Adipose tissue (tissue), 3 donors: ENCODE measurements around the gene MRPS16. TPM values are rescaled to one million over a fixed set of nuclear protein-coding genes. Genes with fewer than 3 reads are reported as not detected.
"Not testable (repeated sequence)": the region's sequence is repeated elsewhere in the genome, so short reads cannot be mapped to it uniquely, and the experiment has no call there.

Experiments used
- H3K27ac ChIP-seq: one replicate; pipeline ENCODE4 v1.5.1; 2013; ENCODE audit warnings: low read depth, low read length
- WGBS, 3 donors: extraction: QIAGEN DNeasy Blood & Tissue Kit; methylation state at CpG; one replicate each; pipeline ENCODE4 v1.1.7; 2013; 5-methylcytosine and 5-hydroxymethylcytosine counted together
- polyA plus RNA-seq, 3 donors: library from polyadenylated mRNA; stranded (reverse); fragments of 200-250 nt; gene quantifications; one replicate each; pipeline ENCODE4 v1.2.3, GENCODE V29; 2013
- donor health status: healthy with polysubstance abuse.
- donor health status: Bipolar disorder and iron deficiency.
- donor health status: healthy.

The MRPS16 gene
- polyA plus RNA-seq: 10 to 100 TPM; 37.3 to 79.6 (median 52.4) TPM

- H3K27ac ChIP-seq: peak within 1 kb of the TSS; percentile 13
Observed at GRCh38 chr10:73252445-73253224, at the start of gene MRPS16. Gene MRPS16, minus strand, starts transcription at chr10:73252644. Its CDS starts 162 bp downstream, at chr10:73252482.

GRCh38 chr10:73296946-73297345 lies 44.5 kb upstream of the MRPS16 start:
- no peak overlapping the region for H3K27ac ChIP-seq
- 72 to 78% (median 77%) methylated on average over 3 of the region's 3 CpGs for WGBS, 3 donors

More at GRCh38 chr10:73252445-73253224, at the start of gene MRPS16:
- 0 to 1% (median 0%) methylated on average over 51 of the region's 51 CpGs for WGBS, 3 donors

GRCh38 chr10:73293461-73293860 lies 41.0 kb upstream of the MRPS16 start:
- H3K27ac ChIP-seq: no peak overlapping the region
- WGBS, 3 donors: 85 to 90% (median 88%) methylated on average over 3 of the region's 3 CpGs

GRCh38 chr10:73289958-73290357 lies 37.5 kb upstream of the MRPS16 start:
- no peak overlapping the region for H3K27ac ChIP-seq
- 96 to 100% (median 96%) methylated on average over 1 of the region's 1 CpG for whole genome bisulfite sequencing, 3 donors

- WGBS, 3 donors: 84 to 91% (median 90%) methylated on average over 1 of the region's 1 CpG
Observed at GRCh38 chr10:73287441-73287840, 35.0 kb upstream of the MRPS16 start.

GRCh38 chr10:73281097-73281496 lies 28.7 kb upstream of the MRPS16 start:
- H3K27ac ChIP-seq: no peak overlapping the region
- 80 to 93% (median 85%) methylated on average over 3 of the region's 3 CpGs for WGBS, 3 donors

More at GRCh38 chr10:73287441-73287840, 35.0 kb upstream of the MRPS16 start:
- H3K27ac ChIP-seq: no peak overlapping the region

GRCh38 chr10:73264423-73264822 lies 12.0 kb upstream of the MRPS16 start:
- 86 to 91% (median 89%) methylated on average over 2 of the region's 2 CpGs for WGBS, 3 donors
- no peak overlapping the region for H3K27ac ChIP-seq

GRCh38 chr10:73263693-73264347 lies 11.4 kb upstream of the MRPS16 start:
- no peak overlapping the region for H3K27ac ChIP-seq
- WGBS, 3 donors: 53 to 64% (median 54%) methylated on average over 1 of the region's 1 CpG

- no peak overlapping the region for H3K27ac ChIP-seq
- 76 to 89% (median 79%) methylated on average over 5 of the region's 5 CpGs for WGBS, 3 donors
Observed at GRCh38 chr10:73262880-73263555, 10.6 kb upstream of the MRPS16 start.

GRCh38 chr10:73262105-73262730 lies 9.8 kb upstream of the MRPS16 start:
- no peak overlapping the region for H3K27ac ChIP-seq
- 67 to 75% (median 68%) methylated on average over 4 of the region's 4 CpGs for WGBS, 3 donors

- 86 to 95% (median 94%) methylated on average over 9 of the region's 9 CpGs for WGBS, 3 donors
- H3K27ac ChIP-seq: no peak overlapping the region
Observed at GRCh38 chr10:73261362-73261995, 9.0 kb upstream of the MRPS16 start.

- H3K27ac ChIP-seq: not testable (repeated sequence)
- WGBS, 3 donors: 95 to 98% (median 97%) methylated on average over 10 of the region's 10 CpGs
Observed at GRCh38 chr10:73258612-73259011, 6.2 kb upstream of the MRPS16 start.

GRCh38 chr10:73253225-73253555 lies 746 bp upstream of the MRPS16 start:
- H3K27ac ChIP-seq: no peak overlapping the region
- WGBS, 3 donors: 0 to 2% (median 0%) methylated on average over 4 of the region's 4 CpGs

- peak overlapping the region; percentile 13 for H3K27ac ChIP-seq
- WGBS, 3 donors: 15 to 18% (median 17%) methylated on average over 18 to 23 of the region's 23 CpGs
Observed at GRCh38 chr10:73251683-73252444, 580 bp downstream of the MRPS16 start.

GRCh38 chr10:73248259-73248724 lies 4.2 kb downstream of the MRPS16 start:
- WGBS, 3 donors: 79 to 80% (median 79%) methylated on average over 5 of the region's 5 CpGs
- no peak overlapping the region for H3K27ac ChIP-seq

- H3K27ac ChIP-seq: no peak overlapping the region
- WGBS, 3 donors: 14 to 42% (median 39%) methylated on average over 4 of the region's 4 CpGs
Observed at GRCh38 chr10:73247509-73248258, 4.8 kb downstream of the MRPS16 start.
